ENCODE measurements around the gene ST6GALNAC2. TPM values are rescaled to one million over a fixed set of nuclear protein-coding genes. Genes with fewer than 3 reads are reported as not detected.

Gene ST6GALNAC2
- total RNA-seq, 2 experiments from 2014 or later: 0.19 to 0.51 TPM

DNA sequence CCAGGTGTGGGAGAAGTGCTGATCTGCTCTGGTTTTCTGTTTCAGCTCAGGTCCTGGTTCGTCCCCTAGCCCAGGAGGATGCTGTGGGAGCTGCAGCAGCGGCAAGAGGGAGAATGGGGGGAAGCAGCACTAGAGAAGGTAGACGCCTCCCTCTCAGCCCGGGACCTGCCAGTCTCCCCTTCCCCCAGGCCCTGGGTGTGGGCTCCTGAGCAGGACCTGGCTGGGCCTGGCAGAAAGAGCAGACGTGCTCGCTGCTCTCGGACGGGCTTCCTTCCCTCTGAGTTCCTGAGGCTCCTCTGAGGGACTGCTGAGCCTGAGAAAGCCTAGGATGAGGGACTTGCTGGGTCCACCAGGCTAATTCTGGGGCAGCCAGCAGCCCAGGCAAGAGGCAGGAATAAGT, 42.7 kb downstream of the ST6GALNAC2 start:
- H3K4me3 Mint-ChIP-seq: no peak overlapping the region
- no peak overlapping the region for H3K27ac Mint-ChIP-seq
- intact Hi-C loops (cut with micrococcal nuclease): no loop called here
- no peaks in the 10 kb centered on the region for H3K36me3 Mint-ChIP-seq
- DNase-seq: no peak
- ChIA-PET POLR2A (interaction anchor here (0.7 kb wide), 1 partner anchor 25 kb away, joined by 3 read pairs; no protein-coding TSS in a partner anchor), CTCF (interaction anchor here (4.3 kb wide), 1 partner anchor 20 kb away, joined by 36 read pairs; no protein-coding TSS in a partner anchor)
- peaks cover 36% of the 10 kb centered on the region for H3K27me3 Mint-ChIP-seq
- no peaks in the 10 kb centered on the region for H3K4me1 Mint-ChIP-seq (ENCODE audit: low read depth)
- H3K9me3 Mint-ChIP-seq: no peaks in the 10 kb centered on the region

DNA sequence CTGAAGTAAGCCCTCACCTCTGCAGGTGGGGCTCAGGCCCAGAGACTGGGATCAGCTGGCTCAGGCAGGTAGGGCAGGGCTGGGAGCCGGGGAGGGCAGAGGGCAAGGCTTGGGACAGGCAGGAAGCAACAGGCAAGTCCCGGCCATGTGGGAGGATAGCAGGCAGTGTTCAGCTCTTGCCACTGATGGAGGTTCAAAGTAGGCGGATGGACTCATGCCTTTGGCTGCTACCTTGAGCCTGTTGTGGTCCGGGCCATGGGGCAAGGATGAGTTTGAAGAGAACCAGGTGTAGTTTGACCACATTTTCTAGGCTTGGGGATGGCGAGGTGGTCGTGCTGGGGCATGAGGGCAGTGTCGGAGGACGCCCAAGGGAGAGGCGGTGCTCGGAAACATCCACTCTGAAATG, 43.1 kb downstream of the ST6GALNAC2 start:
- ChIA-PET CTCF (no interaction called here), POLR2A (interaction anchor here (0.7 kb wide), 1 partner anchor 26 kb away, joined by 3 read pairs; no protein-coding TSS in a partner anchor)
- no peaks in the 10 kb centered on the region for H3K9me3 Mint-ChIP-seq
- intact Hi-C loops (cut with micrococcal nuclease): no loop called here
- no peaks in the 10 kb centered on the region for H3K4me1 Mint-ChIP-seq (ENCODE audit: low read depth)
- no peaks in the 10 kb centered on the region for H3K36me3 Mint-ChIP-seq
- H3K4me3 Mint-ChIP-seq: no peak overlapping the region
- no peak overlapping the region for H3K27ac Mint-ChIP-seq
- DNase-seq: no peak
- peaks cover 36% of the 10 kb centered on the region for H3K27me3 Mint-ChIP-seq

DNA sequence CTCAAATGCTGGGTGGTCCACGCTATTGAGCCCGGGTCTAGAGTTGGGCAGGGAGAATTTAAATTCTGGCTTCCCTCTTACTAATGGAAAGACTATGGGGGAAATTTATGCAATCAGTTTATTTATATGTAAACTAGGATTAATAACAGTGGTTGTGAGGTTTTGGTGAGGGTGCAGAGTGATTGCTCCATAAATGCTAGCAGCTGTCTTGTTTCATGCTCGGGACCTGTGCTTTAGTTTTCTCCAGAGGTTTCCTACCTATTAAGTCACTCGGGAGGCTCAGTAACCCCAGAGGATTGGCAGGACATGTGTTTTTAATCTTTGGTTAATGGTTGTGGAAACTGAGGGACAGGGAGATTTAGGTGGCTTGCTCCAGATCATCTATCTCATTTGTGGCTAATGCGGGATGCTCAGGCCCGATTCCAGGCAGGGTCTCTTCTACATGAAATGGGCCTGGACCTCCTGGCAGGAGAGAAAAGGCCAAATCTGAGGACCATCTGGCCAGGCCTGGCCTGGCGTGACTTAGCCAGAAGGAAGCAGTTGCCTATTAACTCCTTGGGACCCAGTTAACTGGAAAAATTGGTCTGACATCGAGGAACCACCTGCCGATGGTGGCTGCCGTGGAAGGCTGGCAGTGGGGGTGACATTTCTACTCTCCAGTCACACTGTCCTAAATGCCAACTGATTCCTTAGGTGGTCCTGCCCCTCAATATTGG, 43.8 kb downstream of the ST6GALNAC2 start:
- intact Hi-C loops (cut with micrococcal nuclease): no loop called here
- H3K4me3 Mint-ChIP-seq: no peak overlapping the region
- H3K27me3 Mint-ChIP-seq: peaks cover 39% of the 10 kb centered on the region
- H3K27ac Mint-ChIP-seq: no peak overlapping the region
- no peaks in the 10 kb centered on the region for H3K4me1 Mint-ChIP-seq (ENCODE audit: low read depth)
- no peaks in the 10 kb centered on the region for H3K36me3 Mint-ChIP-seq
- DNase-seq: no peak
- ChIA-PET POLR2A (no interaction called here), CTCF (no interaction called here)
- no peaks in the 10 kb centered on the region for H3K9me3 Mint-ChIP-seq

DNA sequence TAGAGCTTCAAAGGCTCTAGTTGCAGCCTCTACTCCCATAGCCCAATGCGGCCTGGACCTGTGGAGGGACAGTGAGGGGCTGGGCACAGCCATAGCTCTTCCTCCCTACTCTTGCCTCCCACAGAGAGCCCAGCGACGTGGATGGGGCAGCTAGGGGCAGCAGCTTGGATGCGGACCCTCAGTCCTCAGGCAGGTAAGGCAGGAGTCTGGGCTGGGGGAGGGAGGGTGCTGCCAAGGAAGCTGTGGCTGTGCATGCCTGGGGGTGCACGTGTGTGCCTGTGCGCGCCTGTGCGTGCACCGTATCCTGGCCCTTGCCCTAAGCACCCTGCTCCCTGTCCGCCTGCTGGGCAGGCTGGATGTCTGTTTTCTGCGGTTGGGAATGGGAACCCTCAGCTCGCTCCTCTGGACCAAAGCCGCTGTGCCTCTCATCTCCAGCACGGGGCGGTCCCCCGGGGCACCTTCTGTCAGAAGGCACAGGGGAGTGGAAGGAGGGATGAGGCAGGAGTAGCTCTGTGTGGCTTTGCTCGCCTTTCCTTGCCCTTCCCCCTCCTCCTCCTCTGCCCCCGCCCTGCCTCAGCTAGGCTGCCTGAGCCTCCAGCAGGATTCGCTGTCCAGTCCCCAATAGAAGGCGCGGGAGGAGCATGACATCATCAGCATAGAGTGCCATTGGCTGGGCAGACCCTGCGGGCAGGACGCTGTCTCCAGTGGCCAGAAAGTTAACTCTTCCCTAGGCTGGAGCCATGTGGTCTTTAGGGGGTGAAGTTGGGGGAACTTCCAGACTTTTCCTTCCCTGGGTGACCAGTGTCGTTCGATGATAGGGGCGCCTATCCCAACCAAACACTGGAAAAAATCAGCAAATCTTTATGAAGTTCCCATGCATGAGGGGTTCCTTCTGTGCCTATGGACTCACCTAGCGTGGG, 45.0 kb downstream of the ST6GALNAC2 start:
- POLR2A ChIA-PET: no interaction called here
- intact Hi-C loops (cut with micrococcal nuclease): no loop called here
- H3K36me3 Mint-ChIP-seq: no peaks in the 10 kb centered on the region
- H3K9me3 Mint-ChIP-seq: no peaks in the 10 kb centered on the region
- H3K4me1 Mint-ChIP-seq (ENCODE audit: low read depth): no peaks in the 10 kb centered on the region
- peak; percentile 53 for DNase-seq
- peaks cover 42% of the 10 kb centered on the region for H3K27me3 Mint-ChIP-seq
- CTCF ChIA-PET: interaction anchor here (1.1 to 1.9 kb wide), 3 partner anchors 17 to 83 kb away, joined by 3 to 9 read pairs (median 5); no protein-coding TSS in a partner anchor
- H3K27ac Mint-ChIP-seq: no peak overlapping the region
- no peak overlapping the region for H3K4me3 Mint-ChIP-seq

DNA sequence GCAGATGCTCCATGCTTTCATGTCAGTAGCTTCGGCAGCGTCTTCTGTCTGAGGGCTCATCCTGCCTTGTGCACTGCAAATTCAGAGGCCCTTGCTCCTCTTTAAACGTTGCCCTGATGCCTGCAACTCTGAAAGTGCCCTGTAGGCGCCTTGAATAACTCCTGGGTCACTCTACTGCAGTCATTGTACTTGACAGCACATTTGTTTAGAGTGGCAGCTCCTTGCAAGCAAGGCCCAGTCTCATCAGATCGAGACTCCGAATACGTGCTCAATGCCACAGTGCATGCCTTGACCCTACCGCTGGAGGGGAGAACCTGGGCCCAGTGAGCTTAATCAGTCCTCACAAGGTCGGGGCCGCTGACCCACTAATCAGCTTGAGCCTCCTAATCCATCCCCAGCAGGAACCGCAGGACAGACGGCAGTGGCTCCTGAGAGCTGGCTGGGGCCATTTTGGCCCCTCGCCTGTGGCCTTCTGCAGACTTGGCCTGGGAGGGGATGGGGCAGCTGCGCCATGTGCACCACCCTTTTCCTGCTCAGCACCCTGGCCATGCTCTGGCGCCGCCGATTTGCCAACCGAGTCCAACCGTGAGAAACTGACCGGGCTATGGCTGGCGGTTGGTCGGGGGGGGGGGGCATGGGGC, 45.9 kb downstream of the ST6GALNAC2 start, which contains the start of gene PRCD:
PRCD (plus strand) TSS at position 414 of the 641 bp plus-strand sequence; CDS start at position 512, 98 bp downstream.
- DNase-seq: no peak
- H3K27me3 Mint-ChIP-seq: peaks cover 46% of the 10 kb centered on the region
- H3K27ac Mint-ChIP-seq: no peak within 1 kb of the TSS
- no peaks in the 10 kb centered on the region for H3K36me3 Mint-ChIP-seq
- intact Hi-C loops (cut with micrococcal nuclease): no loop called here
- ChIA-PET CTCF (interaction anchor here (1.1 to 1.9 kb wide), 4 partner anchors 9 to 84 kb away, joined by 3 to 9 read pairs (median 4); no protein-coding TSS in a partner anchor), POLR2A (no interaction called here)
- H3K4me3 Mint-ChIP-seq: no peak within 1 kb of the TSS
- H3K4me1 Mint-ChIP-seq (ENCODE audit: low read depth): no peaks in the 10 kb centered on the region
- no peaks in the 10 kb centered on the region for H3K9me3 Mint-ChIP-seq

DNA sequence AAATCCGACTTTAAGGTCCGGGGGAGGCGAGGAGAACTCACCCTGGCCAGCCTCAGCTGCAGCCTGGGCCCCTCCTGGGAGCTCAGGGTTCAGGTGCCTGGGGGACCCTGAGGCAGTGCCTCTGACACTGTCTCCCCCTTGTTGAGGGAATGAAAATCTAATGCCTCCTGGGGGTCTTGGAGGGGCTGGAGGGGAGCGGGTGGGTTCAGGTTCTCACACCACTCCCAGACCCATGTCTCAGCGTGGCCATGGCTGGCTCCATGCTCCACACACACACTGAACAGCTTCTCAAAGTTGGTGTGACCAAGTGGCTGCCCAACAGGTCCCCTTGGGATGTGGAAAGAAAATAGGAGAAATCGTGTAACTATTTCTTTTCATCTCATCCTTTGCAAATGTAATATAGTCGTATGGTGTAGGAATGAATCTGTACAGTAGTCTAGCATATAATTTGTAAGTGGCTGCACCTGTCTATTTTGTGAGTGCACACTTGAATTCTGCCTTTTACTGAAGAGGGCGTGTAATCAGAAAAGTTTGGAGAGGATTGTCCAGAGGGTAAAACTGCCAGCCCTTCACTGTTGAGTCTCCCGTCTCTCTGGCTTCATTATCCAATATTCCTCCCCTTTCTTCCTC, 46.6 kb downstream of the ST6GALNAC2 start:
- POLR2A ChIA-PET: interaction anchor here (0.5 kb wide), 1 partner anchor 270 kb away, joined by 3 read pairs; no protein-coding TSS in a partner anchor
- no peak overlapping the region for H3K27ac Mint-ChIP-seq
- intact Hi-C loops (cut with micrococcal nuclease): no loop called here
- H3K27me3 Mint-ChIP-seq: peaks cover 43% of the 10 kb centered on the region
- H3K4me3 Mint-ChIP-seq: no peak overlapping the region
- no peaks in the 10 kb centered on the region for H3K4me1 Mint-ChIP-seq (ENCODE audit: low read depth)
- CTCF ChIA-PET: interaction anchor here (0.5 to 1.9 kb wide), 4 partner anchors 9 to 19 kb away, joined by 3 to 9 read pairs (median 3); no protein-coding TSS in a partner anchor
- DNase-seq: no peak
- no peaks in the 10 kb centered on the region for H3K9me3 Mint-ChIP-seq
- H3K36me3 Mint-ChIP-seq: no peaks in the 10 kb centered on the region

DNA sequence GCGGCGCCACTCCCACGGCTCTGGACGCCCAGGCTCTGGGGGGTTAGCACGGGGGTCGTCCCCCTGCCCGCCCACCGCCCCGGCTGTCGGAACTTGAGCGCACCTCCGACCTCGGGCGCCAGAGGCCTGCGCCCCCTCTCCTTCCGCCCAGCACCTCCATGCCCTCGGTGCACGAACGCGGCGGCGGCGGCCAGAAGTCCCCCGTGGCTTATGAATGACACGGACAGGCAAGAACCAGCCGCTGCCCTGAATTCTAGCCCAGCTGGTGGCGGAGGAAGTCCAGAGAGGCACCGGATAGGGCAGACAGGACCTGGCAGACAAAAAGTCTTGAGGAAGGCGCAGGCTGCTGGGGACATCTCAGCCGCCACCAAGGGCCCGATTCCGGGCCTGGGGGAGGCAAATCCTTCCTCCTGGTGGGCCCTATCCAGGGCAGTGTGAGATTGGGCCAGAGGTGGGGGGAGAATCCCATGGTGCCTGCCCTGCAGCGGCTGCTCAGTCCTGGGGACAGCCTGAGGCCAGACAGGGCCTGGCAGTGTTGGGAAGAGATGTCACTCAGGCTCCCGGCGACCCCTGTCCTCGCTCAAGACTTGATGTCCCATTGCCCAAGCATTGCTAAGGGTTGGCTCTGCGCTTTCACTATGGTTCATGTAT, 47.3 kb downstream of the ST6GALNAC2 start:
- Mint-ChIP-seq H3K27ac (no peak overlapping the region), H3K27me3 (peaks cover 39% of the 10 kb centered on the region), H3K9me3 (no peaks in the 10 kb centered on the region), H3K36me3 (no peaks in the 10 kb centered on the region), H3K4me1 (ENCODE audit: low read depth) (no peaks in the 10 kb centered on the region), H3K4me3 (no peak overlapping the region)
- intact Hi-C loops (cut with micrococcal nuclease): no loop called here
- CTCF ChIA-PET: interaction anchor here (0.5 to 1.2 kb wide), 2 partner anchors 8 to 15 kb away, joined by 3 read pairs; no protein-coding TSS in a partner anchor
- DNase-seq: no peak
- POLR2A ChIA-PET: interaction anchor here (0.5 kb wide), 1 partner anchor 270 kb away, joined by 3 read pairs; no protein-coding TSS in a partner anchor

DNA sequence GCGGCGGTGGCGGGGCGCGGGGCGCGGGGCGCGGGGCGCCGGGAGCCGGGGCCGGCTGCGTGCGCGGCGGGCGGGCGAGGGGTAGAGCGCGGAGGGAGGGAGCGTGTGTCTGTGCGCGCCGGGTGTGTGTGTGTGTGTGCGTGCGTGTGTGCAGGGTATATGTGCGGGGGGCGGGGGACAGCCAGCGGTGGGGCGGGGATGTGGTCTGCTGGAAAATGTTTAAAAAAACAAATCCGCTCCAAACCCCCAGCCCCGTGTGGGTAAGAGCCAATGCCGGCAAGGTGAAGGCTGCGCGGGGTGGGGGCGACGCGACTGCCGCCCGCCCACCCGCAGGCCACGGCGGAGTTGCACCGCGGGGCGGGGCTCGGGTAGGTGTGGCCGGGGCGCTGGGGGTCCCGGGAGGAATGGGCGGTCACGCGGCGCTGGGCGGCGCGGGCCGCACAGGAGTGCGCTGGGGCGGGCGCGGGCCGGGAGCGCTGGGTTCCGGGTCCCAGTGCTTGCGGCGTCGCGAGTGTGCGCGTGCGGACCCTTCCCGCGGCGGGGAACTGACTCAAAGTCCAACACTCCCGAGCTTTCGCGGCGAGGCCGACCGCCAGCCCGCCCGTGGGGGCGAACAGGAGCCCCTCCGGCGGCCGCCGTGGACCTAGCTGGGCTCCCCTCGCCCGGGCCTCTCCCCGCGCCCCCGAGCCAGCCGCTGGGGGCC, 47.9 kb downstream of the ST6GALNAC2 start, which contains the start of gene CYGB:
CYGB (minus strand) TSS at position 132 of the 703 bp plus-strand sequence. CDS start 167 bp downstream, outside the sequence.
- Mint-ChIP-seq H3K4me3 (no peak within 1 kb of the TSS), H3K27ac (no peak within 1 kb of the TSS), H3K9me3 (no peaks in the 10 kb centered on the region), H3K27me3 (peaks cover 37% of the 10 kb centered on the region), H3K4me1 (ENCODE audit: low read depth) (no peaks in the 10 kb centered on the region), H3K36me3 (no peaks in the 10 kb centered on the region)
- POLR2A ChIA-PET: no interaction called here
- CTCF ChIA-PET: interaction anchor here (1.5 kb wide), 1 partner anchor 86 kb away, joined by 5 read pairs; no protein-coding TSS in a partner anchor
- intact Hi-C loops (cut with micrococcal nuclease): no loop called here
- DNase-seq: no peak

DNA sequence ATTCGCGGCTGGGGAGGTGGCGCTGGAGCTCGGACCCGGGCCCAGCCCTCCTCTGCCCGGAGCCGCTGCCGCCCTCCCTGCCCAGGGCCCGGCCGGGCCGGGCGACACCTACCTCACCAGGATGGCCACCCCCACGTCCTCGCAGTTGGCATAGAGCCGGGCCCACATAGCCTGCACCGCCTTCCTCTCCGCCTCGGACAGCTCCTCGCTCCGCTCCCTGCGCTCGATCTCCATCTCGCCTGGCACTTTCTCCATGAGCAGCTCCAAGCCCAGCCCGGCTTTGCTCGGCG, 48.4 kb downstream of the ST6GALNAC2 start:
- no peak for DNase-seq
- H3K4me3 Mint-ChIP-seq: no peak overlapping the region
- intact Hi-C loops (cut with micrococcal nuclease): no loop called here
- ChIA-PET POLR2A (interaction anchor here (1.5 kb wide), 1 partner anchor 8 kb away, joined by 3 read pairs; no protein-coding TSS in a partner anchor), CTCF (interaction anchor here (1.5 to 1.9 kb wide), 2 partner anchors 14 to 87 kb away, joined by 5 to 8 read pairs; no protein-coding TSS in a partner anchor)
- peaks cover 35% of the 10 kb centered on the region for H3K27me3 Mint-ChIP-seq
- H3K27ac Mint-ChIP-seq: no peak overlapping the region
- H3K4me1 Mint-ChIP-seq (ENCODE audit: low read depth): no peaks in the 10 kb centered on the region
- no peaks in the 10 kb centered on the region for H3K36me3 Mint-ChIP-seq
- H3K9me3 Mint-ChIP-seq: no peaks in the 10 kb centered on the region

DNA sequence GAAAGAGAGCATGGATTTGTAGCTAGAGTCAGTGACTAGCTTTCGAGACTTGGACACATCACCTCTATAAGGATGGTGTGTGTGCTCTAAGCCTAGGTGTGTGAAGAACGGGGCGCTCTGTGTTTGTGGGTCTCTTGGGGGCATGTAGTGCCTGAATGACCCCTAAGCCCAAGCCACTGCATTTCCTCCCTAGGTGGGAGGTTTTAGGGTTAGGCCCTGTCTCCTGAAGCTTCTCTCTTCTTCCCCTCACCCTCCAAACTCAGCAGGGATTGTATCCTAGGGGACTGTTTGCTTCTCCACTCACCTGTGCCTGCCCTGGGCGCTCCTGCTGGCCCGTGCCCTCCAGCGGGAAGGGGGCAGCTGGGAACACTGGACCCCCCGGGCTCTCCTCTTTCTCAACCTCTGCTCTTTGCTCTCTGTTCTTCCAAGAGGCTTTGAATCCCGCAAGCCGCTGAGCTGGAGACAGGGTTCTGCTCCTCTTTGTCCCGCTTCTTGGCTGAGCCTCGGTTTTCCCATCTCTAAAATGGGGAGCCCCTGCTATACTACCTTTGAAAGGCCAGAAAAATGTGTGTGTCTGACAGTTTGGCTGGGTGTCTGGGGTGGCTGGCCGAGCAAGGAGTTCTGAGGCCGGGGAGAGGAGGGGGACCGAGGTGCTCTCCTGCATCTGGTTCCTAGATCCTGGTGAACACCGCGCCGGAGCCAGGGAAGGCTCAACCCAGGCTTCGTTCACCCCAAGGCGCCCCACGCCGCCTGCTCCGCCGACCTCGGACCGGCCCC, 49.0 kb downstream of the ST6GALNAC2 start:
- CTCF ChIA-PET: interaction anchor here (0.7 to 1.9 kb wide), 3 partner anchors 13 to 358 kb away, joined by 3 to 8 read pairs (median 5); no protein-coding TSS in a partner anchor

More for the DNA sequence above, 49.0 kb downstream of the ST6GALNAC2 start:
- no peak for DNase-seq
- H3K9me3 Mint-ChIP-seq: no peaks in the 10 kb centered on the region
- POLR2A ChIA-PET: interaction anchor here (0.9 to 1.5 kb wide), 2 partner anchors 9 to 21 kb away, joined by 3 read pairs; no protein-coding TSS in a partner anchor
- H3K27me3 Mint-ChIP-seq: peaks cover 32% of the 10 kb centered on the region
- no peak overlapping the region for H3K27ac Mint-ChIP-seq
- intact Hi-C loops (cut with micrococcal nuclease): no loop called here
- H3K4me1 Mint-ChIP-seq (ENCODE audit: low read depth): no peaks in the 10 kb centered on the region
- no peaks in the 10 kb centered on the region for H3K36me3 Mint-ChIP-seq
- no peak overlapping the region for H3K4me3 Mint-ChIP-seq
